ENCODE data around the gene CREG2. TPM values are rescaled to one million over a fixed set of nuclear protein-coding genes. Genes with fewer than 3 reads are reported as not detected.
A peak's percentile ranks its signal among the peaks of the same experiment; 100 is the strongest.

CREG2 gene
- total RNA-seq, 1 donor from 2014 or later: 0.17 TPM

DNA sequence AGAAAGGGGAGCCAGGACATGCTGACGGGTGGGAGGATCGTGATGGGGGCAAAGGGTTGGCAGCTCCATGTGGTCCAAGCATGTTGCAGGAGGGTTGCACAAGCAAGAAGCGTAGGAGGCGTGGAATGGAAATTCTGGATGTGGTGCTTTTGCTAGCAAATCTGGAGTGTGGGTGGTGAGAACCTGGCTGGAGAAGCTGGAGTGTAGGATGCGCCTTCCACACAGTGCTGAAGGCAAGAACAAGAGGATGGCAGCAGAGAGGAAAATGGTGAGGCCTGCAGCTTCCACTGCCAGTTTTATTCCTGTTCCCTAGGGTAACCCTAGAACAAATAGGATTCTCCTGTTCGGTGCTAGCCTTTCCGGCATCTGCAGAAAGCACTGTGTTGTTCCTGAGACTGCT lies 22.4 kb downstream of the CREG2 start:
- TF ChIP-seq, protein P1, sequence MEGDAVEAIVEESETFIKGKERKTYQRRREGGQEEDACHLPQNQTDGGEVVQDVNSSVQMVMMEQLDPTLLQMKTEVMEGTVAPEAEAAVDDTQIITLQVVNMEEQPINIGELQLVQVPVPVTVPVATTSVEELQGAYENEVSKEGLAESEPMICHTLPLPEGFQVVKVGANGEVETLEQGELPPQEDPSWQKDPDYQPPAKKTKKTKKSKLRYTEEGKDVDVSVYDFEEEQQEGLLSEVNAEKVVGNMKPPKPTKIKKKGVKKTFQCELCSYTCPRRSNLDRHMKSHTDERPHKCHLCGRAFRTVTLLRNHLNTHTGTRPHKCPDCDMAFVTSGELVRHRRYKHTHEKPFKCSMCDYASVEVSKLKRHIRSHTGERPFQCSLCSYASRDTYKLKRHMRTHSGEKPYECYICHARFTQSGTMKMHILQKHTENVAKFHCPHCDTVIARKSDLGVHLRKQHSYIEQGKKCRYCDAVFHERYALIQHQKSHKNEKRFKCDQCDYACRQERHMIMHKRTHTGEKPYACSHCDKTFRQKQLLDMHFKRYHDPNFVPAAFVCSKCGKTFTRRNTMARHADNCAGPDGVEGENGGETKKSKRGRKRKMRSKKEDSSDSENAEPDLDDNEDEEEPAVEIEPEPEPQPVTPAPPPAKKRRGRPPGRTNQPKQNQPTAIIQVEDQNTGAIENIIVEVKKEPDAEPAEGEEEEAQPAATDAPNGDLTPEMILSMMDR (IDR thresholded peaks at IDR 0.05; ENCODE audit: insufficient read depth, low read length, poor library complexity, severe bottlenecking): no peak
- no peak for DNase-seq (ENCODE audit: low read depth)
- Histone ChIP-seq H3K36me3 (ENCODE audit: control insufficient read depth, insufficient read depth, low read length) (no peaks in the 10 kb centered on the region), H3K27me3 (ENCODE audit: control insufficient read depth, insufficient read depth, low read length) (no peaks in the 10 kb centered on the region), H3K4me3 (ENCODE audit: low read depth, low read length) (no peak overlapping the region)

GRCh38 chr2:101362777-101363176 lies 24.5 kb downstream of the CREG2 start:
- Histone ChIP-seq H3K27me3 (ENCODE audit: control insufficient read depth, insufficient read depth, low read length) (no peaks in the 10 kb centered on the region), H3K4me3 (ENCODE audit: low read depth, low read length) (no peak overlapping the region), H3K36me3 (ENCODE audit: control insufficient read depth, insufficient read depth, low read length) (no peaks in the 10 kb centered on the region)
- no peak for DNase-seq (ENCODE audit: low read depth)
- TF ChIP-seq, protein P1 (IDR thresholded peaks at IDR 0.05; ENCODE audit: insufficient read depth, low read length, poor library complexity, severe bottlenecking): no peak

GRCh38 chr2:101362316-101362715 lies 25.0 kb downstream of the CREG2 start:
- no peaks in the 10 kb centered on the region for H3K36me3 ChIP-seq (ENCODE audit: control insufficient read depth, insufficient read depth, low read length)
- no peaks in the 10 kb centered on the region for H3K27me3 ChIP-seq (ENCODE audit: control insufficient read depth, insufficient read depth, low read length)
- TF ChIP-seq, protein P1 (IDR thresholded peaks at IDR 0.05; ENCODE audit: insufficient read depth, low read length, poor library complexity, severe bottlenecking): no peak
- no peak overlapping the region for H3K4me3 ChIP-seq (ENCODE audit: low read depth, low read length)
- DNase-seq (ENCODE audit: low read depth): no peak

DNA sequence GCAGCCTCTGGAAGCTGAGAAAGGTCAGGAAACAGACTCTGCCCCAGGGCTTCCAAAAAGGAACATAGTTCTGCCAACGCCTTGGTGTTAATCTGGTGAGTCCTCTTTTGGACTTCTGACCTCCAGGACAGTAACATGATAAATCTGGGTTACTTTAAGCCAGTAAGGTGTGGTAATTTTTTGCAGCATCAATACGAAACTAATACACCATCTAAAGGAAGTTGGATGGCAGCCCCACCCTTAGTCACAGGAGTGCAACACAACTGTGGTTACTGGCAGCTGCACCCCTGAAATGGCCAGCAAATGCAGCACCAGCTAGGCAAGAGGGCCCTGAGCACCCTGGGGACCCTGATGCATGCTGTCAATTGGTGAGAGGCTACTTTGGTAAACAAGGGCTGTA lies 25.8 kb downstream of the CREG2 start:
- TF ChIP-seq, protein P1 (IDR thresholded peaks at IDR 0.05; ENCODE audit: insufficient read depth, low read length, poor library complexity, severe bottlenecking): no peak
- Histone ChIP-seq H3K36me3 (ENCODE audit: control insufficient read depth, insufficient read depth, low read length) (no peaks in the 10 kb centered on the region), H3K4me3 (ENCODE audit: low read depth, low read length) (no peak overlapping the region), H3K27me3 (ENCODE audit: control insufficient read depth, insufficient read depth, low read length) (no peaks in the 10 kb centered on the region)
- no peak for DNase-seq (ENCODE audit: low read depth)

GRCh38 chr2:101361121-101361520 lies 26.2 kb downstream of the CREG2 start:
- no peak overlapping the region for H3K4me3 ChIP-seq (ENCODE audit: low read depth, low read length)
- no peaks in the 10 kb centered on the region for H3K36me3 ChIP-seq (ENCODE audit: control insufficient read depth, insufficient read depth, low read length)
- H3K27me3 ChIP-seq (ENCODE audit: control insufficient read depth, insufficient read depth, low read length): no peaks in the 10 kb centered on the region
- DNase-seq (ENCODE audit: low read depth): no peak
- TF ChIP-seq, protein P1 (IDR thresholded peaks at IDR 0.05; ENCODE audit: insufficient read depth, low read length, poor library complexity, severe bottlenecking): no peak

- Histone ChIP-seq H3K36me3 (ENCODE audit: control insufficient read depth, insufficient read depth, low read length) (no peaks in the 10 kb centered on the region), H3K4me3 (ENCODE audit: low read depth, low read length) (no peak overlapping the region), H3K27me3 (ENCODE audit: control insufficient read depth, insufficient read depth, low read length) (no peaks in the 10 kb centered on the region)
- TF ChIP-seq, protein P1 (IDR thresholded peaks at IDR 0.05; ENCODE audit: insufficient read depth, low read length, poor library complexity, severe bottlenecking): no peak
- peak; percentile 65 for DNase-seq (ENCODE audit: low read depth)
These were observed 27.1 kb downstream of the CREG2 start for GRCh38 chr2:101360232-101360631.

All from kidney epithelial cell (primary cell).